Right lung (tissue), 10 donors: ENCODE data around the gene SRRM2. TPM values are rescaled to one million over a fixed set of nuclear protein-coding genes. Genes with fewer than 3 reads are reported as not detected.

Source experiments
- DNase-seq, 2 donors: peaks; one replicate each; pipeline ENCODE4 v3.0.0-alpha.2; 2013
- long read RNA-seq, 8 donors: transcript quantifications; one replicate each; lab custom pipeline, GENCODE V29; 2026
- polyA plus RNA-seq, 5 donors: library from polyadenylated mRNA; unstranded; fragments of 120-200 nt; gene quantifications; one replicate each; pipeline versions ENCODE4 v1.2.1 to v1.2.3, GENCODE V29; 2013; ENCODE audit warnings: inconsistent platforms in 1 of 5, low replicate concordance in 1 of 5; ENCODE audit not compliant: insufficient read length in 5 of 5, insufficient read depth in 1 of 5

Gene SRRM2
- polyA plus RNA-seq = 100 to 1,000 TPM; 524 to 630 (median 557) TPM
- long read RNA-seq, donor 1, transcript SRRM2-212 (2 exons, 1,118 nt) = major isoform, 45 of 563 reads
- long read RNA-seq, donor 1, transcript SRRM2-218 (3 exons, 1,759 nt) = minor isoform, 27 of 563 reads
- long read RNA-seq, donor 1, transcript SRRM2-225 (1 exons, 914 nt) = minor isoform, 16 of 563 reads
- long read RNA-seq, donor 1, transcript SRRM2-213 (2 exons, 732 nt) = minor isoform, 33 of 563 reads
- long read RNA-seq, donor 1, partial matches to known transcripts = 391 of 563 reads
- long read RNA-seq, donor 1, other reads (novel, unspliced or antisense) = 5 of 563 reads
- long read RNA-seq, donor 2, transcript SRRM2-212 (2 exons, 1,118 nt) = major isoform, 23 of 187 reads
- long read RNA-seq, donor 2, transcript SRRM2-209 (3 exons, 711 nt) = minor isoform, 7 of 187 reads
- long read RNA-seq, donor 2, transcript SRRM2-213 (2 exons, 732 nt) = minor isoform, 12 of 187 reads
- long read RNA-seq, donor 2, transcript SRRM2-218 (3 exons, 1,759 nt) = minor isoform, 15 of 187 reads
- long read RNA-seq, donor 2, partial matches to known transcripts = 112 of 187 reads
- long read RNA-seq, donor 2, other reads (novel, unspliced or antisense) = 5 of 187 reads
- long read RNA-seq, donor 3, transcript SRRM2-225 (1 exons, 914 nt) = minor isoform, 7 of 247 reads
- long read RNA-seq, donor 3, transcript SRRM2-218 (3 exons, 1,759 nt) = minor isoform, 30 of 247 reads
- long read RNA-seq, donor 3, transcript SRRM2-212 (2 exons, 1,118 nt) = minor isoform, 25 of 247 reads
- long read RNA-seq, donor 3, transcript SRRM2-213 (2 exons, 732 nt) = major isoform, 35 of 247 reads
- long read RNA-seq, donor 3, partial matches to known transcripts = 131 of 247 reads
- long read RNA-seq, donor 3, other reads (novel, unspliced or antisense) = 0 of 247 reads
- long read RNA-seq, donor 4, transcript SRRM2-212 (2 exons, 1,118 nt) = minor isoform, 22 of 999 reads
- long read RNA-seq, donor 4, transcript SRRM2-213 (2 exons, 732 nt) = major isoform, 24 of 999 reads
- long read RNA-seq, donor 4, transcript SRRM2-225 (1 exons, 914 nt) = minor isoform, 10 of 999 reads
- long read RNA-seq, donor 4, transcript SRRM2-218 (3 exons, 1,759 nt) = minor isoform, 17 of 999 reads
- long read RNA-seq, donor 4, partial matches to known transcripts = 265 of 999 reads
- long read RNA-seq, donor 4, other reads (novel, unspliced or antisense) = 643 of 999 reads
- long read RNA-seq, donor 5, transcript SRRM2-212 (2 exons, 1,118 nt) = major isoform, 55 of 355 reads
- long read RNA-seq, donor 5, transcript SRRM2-209 (3 exons, 711 nt) = minor isoform, 20 of 355 reads
- long read RNA-seq, donor 5, transcript SRRM2-213 (2 exons, 732 nt) = minor isoform, 35 of 355 reads
- long read RNA-seq, donor 5, transcript SRRM2-218 (3 exons, 1,759 nt) = minor isoform, 21 of 355 reads
- long read RNA-seq, donor 5, partial matches to known transcripts = 182 of 355 reads
- long read RNA-seq, donor 5, other reads (novel, unspliced or antisense) = 0 of 355 reads
- long read RNA-seq, donor 6, transcript SRRM2-225 (1 exons, 914 nt) = minor isoform, 16 of 1,329 reads
- long read RNA-seq, donor 6, transcript SRRM2-212 (2 exons, 1,118 nt) = major isoform, 49 of 1,329 reads
- long read RNA-seq, donor 6, transcript SRRM2-218 (3 exons, 1,759 nt) = minor isoform, 30 of 1,329 reads
- long read RNA-seq, donor 6, transcript SRRM2-213 (2 exons, 732 nt) = minor isoform, 17 of 1,329 reads
- long read RNA-seq, donor 6, partial matches to known transcripts = 1,161 of 1,329 reads
- long read RNA-seq, donor 6, other reads (novel, unspliced or antisense) = 20 of 1,329 reads
- long read RNA-seq, donor 7, full-length matches to known transcripts = 139 of 383 reads
- long read RNA-seq, donor 7, partial matches to known transcripts = 229 of 383 reads
- long read RNA-seq, donor 7, other reads (novel, unspliced or antisense) = 15 of 383 reads
- long read RNA-seq, donor 8, transcript SRRM2-218 (3 exons, 1,759 nt) = minor isoform, 10 of 581 reads
- long read RNA-seq, donor 8, transcript SRRM2-212 (2 exons, 1,118 nt) = minor isoform, 7 of 581 reads
- long read RNA-seq, donor 8, transcript SRRM2-213 (2 exons, 732 nt) = major isoform, 11 of 581 reads
- long read RNA-seq, donor 8, partial matches to known transcripts = 527 of 581 reads
- long read RNA-seq, donor 8, other reads (novel, unspliced or antisense) = 9 of 581 reads

DNA sequence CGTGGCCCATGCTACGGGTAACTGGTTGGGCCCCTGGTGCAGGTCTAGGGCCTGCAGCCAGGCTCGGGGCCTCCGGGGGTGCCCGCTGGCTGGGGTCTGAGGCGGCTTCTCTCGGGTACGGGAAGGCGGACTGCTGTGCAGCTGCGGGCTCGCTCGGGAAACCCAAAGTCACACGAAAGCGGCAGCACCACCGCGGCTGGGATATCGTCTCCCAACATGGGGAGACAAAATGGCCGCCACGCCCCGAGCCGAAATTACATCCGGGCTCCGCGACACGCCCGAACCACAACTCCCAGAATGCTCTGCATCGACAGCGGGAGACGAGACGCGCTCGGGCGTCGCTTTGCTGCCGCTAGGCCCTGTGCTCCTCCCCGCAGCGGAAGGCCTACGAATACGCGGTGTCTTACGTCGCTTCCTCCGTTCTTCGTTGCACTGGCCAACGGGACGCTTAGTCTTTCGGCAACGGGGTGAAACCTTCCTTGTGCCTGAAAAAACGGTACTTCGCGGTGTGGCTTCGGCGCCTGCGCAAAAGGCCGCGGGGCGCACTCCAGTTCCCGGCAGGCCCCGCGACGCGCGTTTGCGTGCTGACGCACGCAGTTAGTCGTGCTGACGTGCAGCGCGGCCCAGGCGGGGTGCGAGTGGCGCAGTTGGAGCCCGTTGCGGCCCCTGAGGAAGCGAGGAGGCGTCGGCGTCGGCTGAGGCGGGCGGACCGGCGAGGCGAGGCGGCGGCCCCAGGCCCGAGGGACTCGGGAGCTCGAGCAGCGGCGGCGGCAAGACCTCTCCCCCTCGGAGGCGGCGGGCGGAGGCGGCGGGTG, at the start of gene SRRM2:
SRRM2 (plus strand) TSS at position 604 of the 815 bp plus-strand sequence. CDS start 3,727 bp downstream, outside the sequence.
- DNase-seq = peak; percentile 99 to 100

DNA sequence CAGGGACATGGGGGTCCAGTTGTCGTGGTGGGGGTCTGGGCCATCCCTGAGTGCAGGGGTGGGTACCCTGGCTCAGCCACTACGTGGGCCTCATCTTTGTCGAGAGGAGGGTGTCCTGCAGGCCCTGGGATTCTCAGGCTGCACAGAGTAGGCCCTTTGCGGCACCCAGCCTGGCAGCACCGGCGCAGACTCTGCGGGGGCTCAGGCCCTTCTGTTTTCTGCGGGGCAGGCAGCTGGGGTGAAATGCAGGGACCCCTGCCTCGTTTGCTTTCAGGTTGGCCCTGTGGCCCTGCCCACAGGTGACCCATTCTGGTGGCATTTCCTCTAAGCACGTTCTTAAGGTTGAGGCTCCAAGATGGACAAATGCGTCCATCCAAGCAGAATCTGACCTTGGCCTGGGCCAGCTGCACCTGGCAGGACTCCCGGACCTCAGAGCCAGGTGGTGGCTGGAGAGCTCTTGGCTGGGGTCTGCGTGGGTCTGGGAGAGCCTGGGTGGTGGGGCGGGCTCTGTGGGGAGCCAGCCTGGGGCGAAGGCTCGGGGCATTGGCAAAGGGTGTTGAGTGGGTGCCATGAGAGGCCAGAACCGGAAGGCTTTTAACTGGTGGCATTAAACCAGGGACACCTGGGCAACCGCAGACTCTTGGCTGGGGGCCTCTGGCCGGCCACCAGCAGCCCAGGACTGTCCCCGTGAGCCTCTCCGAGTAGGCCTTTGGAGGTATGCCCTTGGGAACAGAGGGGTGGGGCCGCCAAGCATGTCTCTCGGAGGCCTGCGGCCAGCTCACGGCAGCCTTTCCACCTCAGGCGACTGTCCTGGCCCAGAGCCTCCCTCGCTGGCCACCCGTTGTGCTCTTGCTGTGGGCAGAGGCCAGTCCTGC, 49.3 kb upstream of the SRRM2 start:
- DNase-seq = no peak

DNA sequence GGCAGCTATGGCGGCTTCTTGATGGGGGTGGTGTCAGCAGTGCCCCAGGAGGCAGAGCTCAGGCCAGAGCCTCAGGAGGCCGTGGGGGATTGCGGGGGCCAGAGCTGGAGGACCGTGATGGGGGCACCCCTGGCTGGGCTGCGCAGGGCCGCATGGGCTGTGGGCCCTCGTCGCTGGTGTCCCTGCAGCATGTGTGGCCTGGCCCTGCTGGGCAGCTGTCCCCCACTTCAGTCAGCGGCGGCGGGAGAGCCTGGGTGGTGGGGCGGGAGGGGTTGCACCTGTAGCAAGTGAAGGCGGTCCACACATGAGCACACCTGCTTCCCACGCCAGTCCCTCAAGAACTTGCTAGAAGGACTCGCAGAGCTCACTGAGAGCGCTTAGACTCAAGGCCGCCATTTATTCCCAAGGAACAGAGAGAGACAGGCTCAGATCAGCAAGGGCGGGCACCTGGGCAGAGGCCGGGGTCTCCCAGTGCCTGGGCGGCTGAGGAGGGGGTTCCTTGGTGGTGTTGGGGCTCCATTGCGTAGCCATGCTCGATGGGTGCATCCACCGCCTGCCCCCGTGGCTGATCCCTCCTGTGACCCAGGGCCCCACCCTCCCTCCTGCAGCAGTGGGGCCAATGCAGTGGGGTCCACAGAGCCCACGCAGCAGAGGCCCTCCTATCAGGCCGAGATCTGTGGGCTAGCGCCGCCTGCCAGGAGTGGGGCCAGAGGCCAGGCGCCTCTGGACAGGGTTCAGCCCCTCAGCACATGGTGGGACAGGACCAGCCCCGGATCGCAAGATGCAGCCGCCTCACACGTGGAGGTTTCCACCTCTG, 48.1 kb upstream of the SRRM2 start:
- DNase-seq = no peak

DNA sequence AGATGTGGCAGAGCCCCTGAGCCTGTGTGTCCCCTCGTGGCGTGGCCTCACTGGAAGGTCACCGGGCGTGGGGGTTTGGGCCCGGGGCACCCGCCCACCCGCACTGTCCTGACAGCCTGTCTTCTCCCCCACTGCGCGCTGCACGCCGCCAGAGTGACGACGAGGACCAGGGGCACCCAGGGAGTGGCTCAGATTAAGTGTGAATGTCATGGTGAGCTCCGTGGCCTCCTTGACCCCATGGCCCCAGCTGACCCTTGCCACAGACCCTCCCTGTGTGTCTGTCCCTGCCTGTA, 47.5 kb upstream of the SRRM2 start:
- DNase-seq = no peak

DNA sequence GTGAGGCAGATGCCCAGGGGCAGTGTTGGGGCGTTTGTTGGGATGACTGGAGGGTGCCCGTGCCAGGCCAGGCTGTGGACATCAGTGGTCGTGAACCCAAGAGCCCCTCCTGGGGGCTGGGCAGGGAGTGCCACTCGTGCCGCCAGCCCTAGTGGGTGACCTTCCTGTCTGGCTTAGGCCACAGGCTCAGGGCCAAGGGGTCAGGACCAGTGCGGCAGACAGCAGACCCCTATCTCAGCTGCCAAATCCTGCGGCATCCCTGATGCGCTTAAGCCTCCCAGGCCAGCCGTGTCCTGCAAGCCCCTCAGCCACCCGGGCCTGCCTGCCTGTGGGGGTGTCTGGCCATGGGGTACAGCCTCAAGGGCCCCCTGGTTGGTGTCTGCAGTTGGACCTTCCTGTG, 47.1 kb upstream of the SRRM2 start:
- DNase-seq = no peak

DNA sequence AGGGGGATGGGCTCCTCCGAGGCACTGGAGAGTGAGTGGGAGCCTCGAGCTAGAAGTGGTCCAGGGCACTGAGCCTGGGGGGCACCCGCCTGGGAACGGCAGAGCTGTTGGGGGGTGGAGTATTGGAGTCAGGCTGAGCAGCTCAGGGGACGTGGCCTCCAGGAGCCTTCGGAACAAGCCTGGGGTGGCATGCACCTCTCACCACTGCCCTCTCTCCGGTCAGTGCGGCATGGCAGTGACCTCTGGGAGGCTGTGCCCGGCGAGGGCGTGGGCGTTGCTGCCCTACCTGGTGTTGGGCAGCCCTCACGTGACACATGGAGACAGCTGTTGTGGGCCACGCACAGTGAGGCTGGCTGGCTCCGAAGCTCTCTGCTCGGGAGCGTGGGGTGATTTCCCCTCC, 46.4 kb upstream of the SRRM2 start:
- DNase-seq = no peak

DNA sequence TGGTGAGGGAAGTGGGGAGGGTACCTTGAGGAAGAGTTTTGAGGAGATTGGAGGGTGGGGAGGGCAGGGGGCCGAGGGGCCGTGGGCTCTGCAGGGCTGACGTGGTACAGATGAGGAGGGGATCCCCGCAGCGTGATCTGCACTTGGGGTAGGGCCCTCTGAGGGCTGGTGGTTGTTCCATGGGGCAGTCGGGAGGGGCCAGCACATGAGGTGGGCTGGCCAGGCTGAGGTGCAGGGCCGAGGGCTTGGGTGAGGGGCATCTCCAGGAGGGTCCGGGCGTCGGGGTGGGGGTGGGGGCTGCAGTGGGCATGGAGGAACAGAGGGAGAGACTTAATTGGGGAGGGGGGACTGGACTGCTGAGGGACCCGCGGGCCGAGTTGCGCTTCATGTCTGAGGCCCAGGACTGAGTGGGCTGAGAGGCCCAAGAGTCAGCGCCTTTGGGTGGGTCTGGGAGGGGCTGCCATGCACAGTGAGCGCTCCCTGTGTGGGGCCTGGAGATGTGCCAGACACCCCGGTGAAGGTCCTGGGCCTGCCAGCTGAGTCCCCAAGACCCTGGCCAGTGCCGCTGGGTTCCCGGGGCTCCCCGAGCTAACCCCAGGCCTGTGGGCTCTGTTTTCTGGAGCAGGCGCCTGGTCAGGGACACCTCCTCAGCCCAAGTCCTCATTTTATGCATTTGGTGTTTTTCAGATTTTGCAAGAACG, 45.7 kb upstream of the SRRM2 start:
- DNase-seq = no peak

DNA sequence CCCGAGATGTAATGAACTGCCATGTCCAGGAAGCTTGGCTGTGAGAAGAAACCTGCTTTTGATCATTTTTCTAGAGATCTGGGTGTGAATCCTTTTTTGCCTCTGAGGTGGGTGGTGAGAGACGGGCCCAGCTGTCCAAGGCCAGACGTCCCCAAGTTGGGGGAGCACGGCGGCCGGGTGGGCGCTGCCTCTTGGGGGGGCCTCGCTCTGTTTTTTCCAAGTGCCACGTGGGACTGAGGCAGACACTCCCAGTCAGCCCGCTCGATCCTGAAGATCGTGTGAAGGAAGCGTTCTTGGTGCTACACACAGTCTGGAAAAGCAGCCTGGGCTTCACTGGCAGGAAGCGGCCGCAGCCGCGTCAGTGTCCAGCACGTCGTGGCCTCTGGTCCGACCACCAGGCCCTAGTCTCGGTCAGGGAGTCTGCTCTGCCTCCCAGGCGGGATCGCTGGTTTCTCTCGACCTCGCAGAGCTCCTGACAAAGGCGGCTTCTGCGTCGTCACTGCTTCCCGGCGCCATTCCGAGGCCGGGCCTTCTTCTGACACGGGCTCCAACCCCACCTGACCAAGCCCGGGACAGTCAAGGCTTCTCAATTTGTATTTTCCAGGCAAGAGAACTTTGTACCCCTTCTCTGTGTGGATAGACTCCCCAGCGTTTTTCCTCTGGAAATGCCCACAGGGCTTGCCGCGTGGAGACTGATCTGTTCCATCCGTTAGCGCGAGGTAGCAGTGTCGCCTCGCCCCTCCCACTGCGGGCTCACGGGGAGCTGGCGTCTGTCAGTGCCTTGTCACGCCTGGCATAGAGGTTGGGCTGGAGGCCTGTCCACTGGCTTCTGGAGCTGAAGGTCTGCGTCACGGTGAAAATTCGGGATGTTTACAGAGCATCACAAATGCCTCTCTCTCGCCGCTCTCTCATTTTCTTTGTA, 44.8 kb upstream of the SRRM2 start:
- no peak for DNase-seq

DNA sequence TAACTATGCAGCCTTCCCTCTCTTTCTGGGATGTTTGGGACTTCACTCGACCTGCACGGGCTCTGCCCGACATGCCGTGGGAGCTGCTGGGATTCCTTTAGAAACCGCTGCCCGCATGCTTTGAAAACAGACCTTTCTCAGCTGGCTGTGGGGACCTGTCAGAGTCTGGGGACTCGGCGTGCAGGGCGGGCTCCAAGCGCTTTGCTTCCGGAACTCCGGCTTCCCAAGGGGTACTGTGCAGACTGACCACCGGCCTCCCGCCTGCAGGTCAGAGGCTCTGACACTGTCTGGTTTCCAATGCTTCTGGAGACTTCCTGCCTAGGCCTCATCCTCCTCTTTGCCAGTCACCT, 44.2 kb upstream of the SRRM2 start:
- no peak for DNase-seq

DNA sequence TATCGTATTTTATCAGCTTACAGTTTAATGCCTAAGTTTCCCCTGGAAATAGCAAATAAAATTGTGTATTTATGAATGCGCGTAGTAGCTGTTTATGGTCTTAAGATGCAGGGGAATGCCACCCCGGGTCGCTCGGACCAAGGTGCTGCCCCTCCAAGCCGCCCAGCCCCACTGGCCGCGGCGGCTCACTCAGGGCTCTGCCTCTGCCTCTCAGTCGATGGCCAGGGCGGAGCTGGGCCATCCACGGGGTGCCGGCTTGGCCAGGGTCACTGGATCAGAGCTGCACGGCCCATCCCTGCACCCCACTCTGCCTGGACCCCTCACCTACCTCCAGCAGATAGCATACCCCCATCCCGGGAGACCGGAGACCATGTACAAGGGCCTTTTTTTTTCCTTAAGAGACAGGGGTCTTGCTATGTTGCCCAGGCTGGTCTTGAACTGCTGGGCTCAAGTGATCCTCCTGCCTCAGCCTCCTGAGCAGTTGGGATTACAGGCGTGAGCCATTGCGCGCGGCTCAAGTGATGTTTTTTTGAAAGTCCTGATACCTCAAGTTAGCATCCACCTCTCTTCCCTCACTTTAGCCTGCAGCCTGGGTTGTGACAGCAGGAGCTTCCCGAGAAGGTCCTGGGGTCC, 43.4 kb upstream of the SRRM2 start:
- no peak for DNase-seq

DNA sequence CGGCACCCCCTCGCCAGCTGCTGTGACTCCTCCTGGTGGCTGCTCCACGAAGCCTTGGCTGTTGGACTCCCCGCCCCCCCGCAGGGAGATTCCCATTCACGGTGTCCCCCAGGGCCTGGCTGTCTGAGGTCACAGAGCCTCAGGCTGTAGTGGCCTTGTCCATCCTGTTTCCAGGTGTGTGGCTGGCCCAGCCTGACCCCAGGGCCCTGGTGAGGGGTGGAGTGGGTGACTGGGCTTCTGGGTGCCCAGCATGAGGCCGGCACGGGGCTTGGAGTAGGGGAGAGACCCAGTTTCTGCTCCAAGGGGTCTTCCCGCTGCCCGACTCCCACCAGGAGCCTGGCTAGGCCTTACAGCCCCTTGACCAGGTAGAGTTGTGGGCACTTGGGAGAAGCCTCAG, 42.9 kb upstream of the SRRM2 start:
- DNase-seq = no peak

DNA sequence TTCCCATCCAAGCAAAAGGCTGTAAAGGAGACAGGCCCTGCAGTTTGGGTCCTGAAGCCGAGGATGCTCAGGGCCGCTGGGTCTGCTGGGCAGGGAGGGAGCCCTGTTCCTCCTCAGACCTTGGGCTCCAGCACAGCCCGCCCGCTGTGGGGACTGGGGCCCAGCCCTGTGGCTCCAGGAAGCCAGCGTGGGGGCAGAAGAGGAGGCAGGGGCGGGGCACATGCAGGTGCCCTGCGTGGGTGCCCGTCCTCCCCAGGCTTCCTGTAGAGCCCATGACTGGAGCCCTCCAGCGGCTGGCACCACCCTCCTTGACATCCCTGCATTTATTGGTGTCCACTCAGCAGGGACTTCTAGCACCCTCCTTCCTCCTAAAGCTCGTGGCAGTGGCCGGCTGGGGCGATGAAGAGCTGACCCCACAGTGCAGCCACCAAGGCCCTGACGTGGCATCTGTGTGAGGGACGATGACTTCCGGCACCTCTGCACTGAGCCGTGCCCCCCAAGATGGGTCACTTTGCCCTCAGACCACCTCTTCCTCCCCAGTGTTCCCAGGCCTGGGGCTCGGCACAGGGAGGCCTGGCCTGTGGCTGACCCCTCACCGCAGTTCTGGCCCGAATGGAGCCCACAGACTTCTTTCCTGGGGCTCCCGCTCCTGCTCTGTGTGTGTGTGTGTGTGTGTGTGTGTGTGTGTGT, 42.3 kb upstream of the SRRM2 start:
- no peak for DNase-seq

DNA sequence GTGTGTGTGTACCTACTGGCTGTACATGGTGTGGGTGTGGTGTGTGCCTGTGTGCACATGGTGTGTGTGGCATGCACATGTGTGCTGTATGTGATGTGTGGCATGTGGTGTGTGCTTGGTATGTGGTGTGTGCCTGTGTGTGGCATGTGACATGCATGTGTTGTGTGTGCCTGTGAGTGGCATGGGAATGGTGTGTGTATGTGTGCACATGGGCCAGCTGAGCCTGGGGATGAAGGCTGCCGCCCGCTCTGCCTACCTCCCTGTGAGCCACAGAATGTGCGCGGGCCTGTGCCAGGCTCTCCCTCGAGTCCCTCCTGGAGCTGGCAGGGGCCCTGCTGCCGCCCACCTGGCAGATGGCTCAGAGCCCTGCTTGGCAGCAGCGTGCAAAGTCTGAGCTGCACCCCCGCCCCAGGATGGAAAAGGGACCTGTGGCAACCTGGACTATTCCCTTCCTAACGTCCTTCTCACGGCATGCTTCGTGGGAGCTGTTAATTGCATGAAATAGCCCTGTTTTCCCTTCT, 41.7 kb upstream of the SRRM2 start:
- DNase-seq = no peak
